Stimulated activated CD4-positive, alpha-beta T cell treated with anti-CD3 and anti-CD28 coated beads, TNF-alpha, amount 100 ng/mL, for 4 hours (primary cell): Measurements from ENCODE around the gene F2RL3.
"Not testable (repeated sequence)": the region's sequence is repeated elsewhere in the genome, so short reads cannot be mapped to it uniquely, and the experiment has no call there.

ENCODE experiments used
- DNase-seq, 3 experiments: peaks; one replicate each; pipeline ENCODE4 v3.0.0-alpha.2; 2020; ENCODE audit warnings: low read depth in 3 of 3

The F2RL3 gene

DNA sequence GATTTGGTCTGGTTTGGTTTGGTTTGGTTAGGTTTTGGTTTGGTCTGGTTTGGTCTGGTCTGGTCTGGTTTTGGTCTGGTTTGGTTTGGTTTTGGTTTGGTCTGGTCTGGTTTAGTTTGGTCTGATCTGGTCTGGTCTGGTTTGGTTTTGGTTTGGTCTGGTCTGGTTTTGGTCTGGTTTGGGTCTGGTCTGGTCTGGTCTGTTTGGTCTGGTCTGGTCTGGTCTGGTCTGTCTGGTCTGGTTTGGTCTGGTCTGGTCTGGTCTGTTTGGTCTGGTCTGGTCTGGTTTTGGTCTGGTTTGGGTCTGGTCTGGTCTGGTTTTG lies 13.9 kb upstream of the F2RL3 start:
- not testable (repeated sequence) for DNase-seq

DNA sequence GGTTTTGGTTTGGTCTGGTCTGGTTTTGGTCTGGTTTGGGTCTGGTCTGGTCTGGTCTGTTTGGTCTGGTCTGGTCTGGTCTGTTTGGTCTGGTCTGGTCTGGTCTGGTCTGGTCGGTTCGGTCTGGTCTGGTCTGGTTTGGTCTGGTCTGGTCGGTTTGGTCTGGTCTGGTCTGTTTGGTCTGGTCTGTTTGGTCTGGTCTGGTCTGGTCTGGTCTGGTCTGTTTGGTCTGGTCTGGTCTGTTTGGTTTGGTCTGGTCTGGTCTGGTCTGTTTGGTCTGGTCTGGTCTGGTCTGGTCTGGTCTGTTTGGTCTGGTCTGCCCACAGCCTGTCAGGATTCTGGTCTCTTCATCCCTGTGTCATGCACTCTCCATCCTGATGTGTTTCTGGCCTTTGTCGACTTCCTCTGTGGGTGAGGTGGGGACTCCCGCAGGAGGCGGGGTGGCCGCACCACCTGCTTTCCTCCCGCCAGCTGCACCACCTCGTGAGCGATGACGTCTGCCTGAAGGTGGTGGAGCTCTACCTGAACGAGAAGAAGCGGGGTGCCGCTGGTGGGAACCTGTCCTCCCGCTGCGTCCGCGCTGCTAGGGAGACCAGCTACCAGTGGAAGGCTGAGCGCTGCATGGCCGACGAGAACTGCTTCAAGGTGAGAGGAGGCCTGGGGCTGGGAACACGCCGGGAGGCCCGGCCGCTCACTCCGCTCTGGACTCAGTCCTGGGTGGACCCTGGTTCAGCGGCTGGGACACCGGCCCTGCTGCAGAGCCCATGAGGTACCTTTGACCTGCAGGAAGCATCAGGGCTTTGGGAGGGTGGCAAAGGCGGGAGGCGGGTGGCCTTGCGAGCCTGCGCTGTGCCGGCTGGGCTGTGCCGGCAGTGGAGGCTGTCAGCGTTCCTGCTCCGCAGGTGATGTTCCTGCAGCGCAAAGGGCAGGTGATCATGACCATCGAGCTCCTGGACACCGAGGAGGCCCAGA lies 12.9 kb upstream of the F2RL3 start:
- no peak for DNase-seq

DNA sequence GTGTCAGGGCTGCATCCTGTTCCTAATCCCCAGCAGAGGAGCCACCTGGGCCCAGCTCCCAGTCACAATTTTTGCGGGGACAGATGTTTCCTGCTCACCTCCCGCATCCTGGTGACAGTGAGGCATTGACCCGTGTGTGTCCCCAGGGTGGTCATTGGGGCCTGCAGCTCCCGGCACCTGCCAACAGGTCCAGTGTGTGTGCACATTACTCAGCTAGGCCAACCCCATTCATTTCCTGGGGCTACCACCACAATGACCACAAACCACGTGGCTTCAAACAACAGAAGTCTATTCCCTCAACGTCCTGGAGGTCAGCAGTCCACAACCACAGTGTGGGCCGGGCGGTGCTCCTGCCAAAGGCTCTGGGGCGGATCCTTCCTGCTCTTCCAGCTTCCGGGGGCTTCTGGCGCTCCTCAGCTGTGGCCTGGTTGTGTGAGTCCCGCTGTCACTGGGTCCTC lies 11.9 kb upstream of the F2RL3 start:
- no peak for DNase-seq

DNA sequence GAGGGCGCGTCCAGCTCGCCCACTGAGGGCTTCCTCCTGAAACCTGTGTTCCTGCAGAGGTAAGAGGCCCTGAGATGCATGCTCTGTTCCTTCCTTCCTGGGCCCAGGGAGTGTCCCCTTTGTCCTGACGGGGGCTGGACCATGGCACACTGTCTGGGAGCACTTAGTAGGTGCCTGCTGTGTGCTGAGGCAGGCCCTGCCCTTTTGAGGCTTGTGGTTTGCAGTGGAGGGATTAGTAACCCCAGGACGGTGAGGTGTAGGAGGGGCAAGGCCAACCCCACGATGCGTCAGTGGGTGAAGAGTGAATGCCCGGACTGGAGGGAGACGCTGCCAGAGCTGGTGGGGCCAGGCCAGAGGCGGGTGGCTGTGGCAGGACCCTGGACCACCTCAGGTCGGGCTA lies 11.2 kb upstream of the F2RL3 start:
- DNase-seq, result no peak

DNA sequence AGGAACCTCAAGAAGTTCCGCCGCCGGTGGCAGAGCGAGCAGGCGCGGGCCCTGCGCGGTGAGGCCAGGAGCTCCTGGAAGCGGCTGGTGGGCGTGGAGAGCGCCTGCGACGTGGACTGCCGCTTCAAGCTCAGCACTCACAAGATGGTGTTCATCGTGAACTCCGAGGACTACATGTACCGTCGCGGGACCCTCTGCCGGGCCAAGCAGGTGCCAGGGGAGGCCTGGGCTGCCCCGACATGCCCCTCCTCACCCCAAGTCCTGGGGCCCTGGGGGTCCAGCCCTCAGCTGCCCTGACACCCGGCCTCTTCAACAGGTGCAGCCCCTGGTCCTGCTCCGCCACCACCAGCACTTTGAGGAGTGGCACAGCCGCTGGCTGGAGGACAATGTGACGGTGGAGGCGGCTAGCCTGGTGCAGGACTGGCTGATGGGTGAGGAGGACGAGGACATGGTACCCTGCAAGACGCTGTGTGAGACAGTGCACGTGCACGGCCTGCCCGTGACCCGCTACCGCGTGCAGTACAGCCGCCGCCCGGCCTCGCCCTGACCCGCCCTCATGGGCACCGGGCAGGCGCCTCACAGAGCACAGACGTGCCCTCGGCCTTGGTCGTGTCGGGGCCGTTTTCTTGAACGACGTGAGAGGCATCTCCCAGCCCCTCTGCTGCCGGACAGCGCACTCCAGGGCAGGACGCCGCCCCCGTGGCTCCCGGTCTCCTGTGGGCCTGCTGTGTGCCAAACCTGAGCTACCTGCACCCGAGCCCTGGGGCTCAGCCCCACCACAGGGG lies 10.4 kb upstream of the F2RL3 start:
- DNase-seq, result no peak

DNA sequence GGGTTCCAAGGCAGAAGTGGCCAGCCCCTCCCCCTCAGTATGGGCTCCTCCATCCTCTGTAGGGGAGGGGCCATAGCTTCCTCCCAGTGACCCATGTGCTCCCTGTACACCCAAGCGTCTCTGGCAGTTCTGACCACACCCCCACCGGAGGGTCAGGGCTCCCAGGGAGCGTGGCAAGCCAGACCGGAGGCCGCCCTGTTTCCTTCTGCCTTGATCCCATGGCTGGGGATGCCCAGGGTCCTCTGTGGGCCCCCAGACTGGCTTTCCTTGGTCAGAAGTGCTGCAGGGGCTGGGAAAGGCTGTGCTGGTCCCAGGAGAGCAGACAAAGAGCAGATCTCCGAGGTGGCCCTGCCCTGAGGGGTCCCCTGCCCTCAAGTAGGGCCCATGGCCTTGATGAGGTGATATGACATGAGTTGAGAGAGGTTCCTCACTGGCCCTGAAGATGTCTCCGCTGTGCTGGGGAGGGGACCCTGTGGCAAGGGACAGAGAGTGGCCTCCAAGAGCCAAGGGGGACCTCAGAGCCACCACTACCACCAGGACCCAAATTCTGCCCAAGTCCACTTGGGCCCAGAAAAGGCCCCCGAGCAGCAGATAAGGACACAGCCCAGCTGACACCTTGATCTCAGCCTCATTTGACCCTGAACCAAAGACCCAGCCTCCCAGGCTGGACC lies 7.8 kb upstream of the F2RL3 start:
- DNase-seq, result no peak

DNA sequence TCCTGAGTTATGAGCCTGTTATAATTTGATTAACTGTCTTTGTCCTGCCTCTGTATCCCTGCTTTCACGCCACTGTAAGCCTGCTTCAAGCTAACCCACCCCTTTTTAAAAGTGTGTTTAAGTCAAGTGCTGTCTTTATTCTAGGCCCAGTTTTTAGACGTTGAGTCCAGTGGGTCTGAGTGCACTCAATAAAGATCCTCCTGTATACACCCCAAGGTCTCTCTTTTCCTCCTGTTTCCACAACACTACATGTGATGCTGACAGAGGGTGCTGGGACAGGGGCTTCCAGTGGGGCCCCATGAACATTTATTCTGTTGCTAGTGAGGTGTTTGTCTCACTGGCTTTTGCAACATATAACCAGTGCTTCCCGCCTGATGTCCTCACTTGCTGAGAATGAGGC lies 6.7 kb upstream of the F2RL3 start:
- DNase-seq, result no peak

DNA sequence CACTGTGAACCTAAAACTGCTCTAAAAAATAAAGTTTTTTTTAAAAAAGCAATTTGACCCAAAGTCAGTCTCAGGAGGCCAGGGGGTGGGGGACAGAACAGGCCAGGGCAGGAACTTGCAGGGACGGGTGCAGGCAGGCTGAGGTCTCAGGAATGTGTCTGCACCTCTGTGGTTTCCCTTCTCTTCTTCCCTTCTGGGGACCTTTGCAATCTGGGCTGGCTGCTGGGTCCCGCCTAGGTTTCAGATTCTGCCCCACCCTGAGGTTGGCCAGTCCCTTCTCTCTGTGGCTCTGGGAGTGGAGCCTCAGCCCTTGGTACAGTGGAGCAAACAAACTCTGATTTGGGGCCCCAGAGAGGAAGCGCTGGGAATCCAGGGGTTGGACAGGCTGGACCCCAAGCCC lies 5.3 kb upstream of the F2RL3 start:
- DNase-seq, result no peak

DNA sequence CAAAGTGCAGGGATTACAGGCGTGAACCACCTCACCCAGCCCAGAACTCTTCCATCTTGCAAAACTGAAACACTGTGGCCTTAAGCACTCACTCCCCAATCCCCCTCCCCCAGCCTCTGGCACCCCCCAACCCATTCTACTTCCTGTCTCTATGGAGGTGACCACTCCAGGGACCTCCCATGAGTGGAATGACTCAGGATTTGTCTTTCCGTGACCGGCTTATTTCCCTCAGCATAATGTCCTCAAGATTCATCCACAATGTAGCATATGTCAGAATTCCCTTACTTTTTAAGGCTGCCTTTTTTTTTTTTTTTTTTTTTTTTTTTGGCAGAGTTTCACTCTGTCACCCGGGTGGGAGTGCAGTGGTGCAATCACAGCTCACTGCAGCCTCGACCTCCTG lies 3.6 kb upstream of the F2RL3 start:
- DNase-seq, result no peak

DNA sequence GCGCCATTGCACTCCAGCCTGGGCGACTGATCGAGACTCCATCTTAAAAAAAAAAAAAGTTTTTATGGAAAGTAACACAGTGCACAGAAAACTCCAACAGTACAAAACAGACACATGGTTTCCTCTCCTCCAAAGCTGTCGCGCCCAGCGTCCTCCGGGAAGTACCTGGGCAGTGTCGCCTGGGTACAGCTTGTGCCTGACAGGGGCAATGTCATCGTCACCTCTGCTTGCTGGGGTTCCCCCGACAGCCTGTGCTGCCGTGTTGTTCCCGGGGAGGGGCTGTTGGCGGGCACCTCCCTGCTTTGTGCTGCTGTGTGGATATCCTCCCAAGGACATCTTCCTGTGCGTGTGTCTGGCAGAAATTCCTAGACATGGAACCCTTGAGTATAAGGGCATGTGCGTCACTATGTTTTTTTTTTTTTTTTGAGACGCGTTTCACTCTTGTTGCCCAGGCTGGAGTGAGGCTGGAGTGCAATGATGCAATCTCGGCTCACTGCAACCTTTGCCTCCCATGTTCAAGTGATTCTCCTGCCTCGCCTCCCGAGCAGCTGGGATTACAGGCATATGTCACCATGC lies 2.4 kb upstream of the F2RL3 start:
- no peak for DNase-seq

DNA sequence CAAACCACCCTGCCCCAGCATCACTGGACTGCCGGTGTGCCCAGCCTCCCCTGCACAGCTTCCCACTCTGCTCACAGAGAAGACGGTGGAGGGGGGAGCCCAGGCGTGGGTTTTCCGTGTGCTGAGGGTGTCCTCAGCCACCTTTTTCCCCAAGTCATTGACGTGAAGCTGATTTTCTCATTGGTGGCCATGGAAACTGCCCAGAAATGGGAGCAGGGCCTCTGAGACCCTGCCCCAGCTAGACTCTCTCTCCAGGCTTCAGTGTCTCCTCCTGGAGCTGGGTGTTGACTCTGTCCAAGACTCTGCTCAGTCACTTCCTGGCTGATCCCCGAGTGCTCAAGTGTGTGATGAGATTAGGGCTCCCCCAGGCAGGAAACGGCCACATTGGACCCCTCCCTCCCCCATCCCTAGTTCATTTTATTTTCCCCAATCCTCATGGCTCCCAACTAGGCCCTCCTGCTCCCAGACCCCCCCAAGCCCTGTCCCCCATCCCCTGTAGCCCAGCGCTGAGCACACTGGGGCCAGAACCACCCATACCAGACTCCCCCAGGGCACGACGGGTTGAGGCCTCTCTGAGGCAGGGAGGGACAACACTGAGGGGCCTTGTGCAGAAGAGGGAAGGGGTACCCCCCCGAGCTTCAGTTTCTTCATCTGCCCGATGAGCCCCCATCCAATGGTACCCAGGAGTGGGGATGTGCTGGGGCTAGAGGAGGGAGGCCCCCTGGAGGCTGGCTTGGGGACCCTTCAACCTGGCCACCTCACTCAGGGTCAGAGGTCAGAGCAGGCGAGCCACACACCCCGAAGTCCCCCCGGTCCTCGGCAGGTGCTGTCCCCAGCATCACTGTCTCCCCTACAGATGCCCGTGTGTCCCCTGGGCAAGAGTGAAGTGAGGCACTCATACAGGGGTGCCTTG lies 1.2 kb upstream of the F2RL3 start:
- no peak for DNase-seq

DNA sequence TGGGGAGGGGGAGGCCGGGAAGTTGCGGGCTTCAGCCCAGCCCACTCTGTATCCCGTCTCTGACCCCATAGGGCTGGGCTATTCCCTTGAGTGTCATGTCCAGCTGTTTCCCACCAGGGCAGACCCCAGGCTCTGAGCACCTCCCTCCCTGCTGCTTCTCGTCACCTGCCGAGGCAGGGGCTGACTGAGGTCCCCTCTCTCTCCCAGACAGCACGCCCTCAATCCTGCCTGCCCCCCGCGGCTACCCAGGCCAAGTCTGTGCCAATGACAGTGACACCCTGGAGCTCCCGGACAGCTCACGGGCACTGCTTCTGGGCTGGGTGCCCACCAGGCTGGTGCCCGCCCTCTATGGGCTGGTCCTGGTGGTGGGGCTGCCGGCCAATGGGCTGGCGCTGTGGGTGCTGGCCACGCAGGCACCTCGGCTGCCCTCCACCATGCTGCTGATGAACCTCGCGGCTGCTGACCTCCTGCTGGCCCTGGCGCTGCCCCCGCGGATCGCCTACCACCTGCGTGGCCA lies 625 bp downstream of the F2RL3 start:
- no peak for DNase-seq

DNA sequence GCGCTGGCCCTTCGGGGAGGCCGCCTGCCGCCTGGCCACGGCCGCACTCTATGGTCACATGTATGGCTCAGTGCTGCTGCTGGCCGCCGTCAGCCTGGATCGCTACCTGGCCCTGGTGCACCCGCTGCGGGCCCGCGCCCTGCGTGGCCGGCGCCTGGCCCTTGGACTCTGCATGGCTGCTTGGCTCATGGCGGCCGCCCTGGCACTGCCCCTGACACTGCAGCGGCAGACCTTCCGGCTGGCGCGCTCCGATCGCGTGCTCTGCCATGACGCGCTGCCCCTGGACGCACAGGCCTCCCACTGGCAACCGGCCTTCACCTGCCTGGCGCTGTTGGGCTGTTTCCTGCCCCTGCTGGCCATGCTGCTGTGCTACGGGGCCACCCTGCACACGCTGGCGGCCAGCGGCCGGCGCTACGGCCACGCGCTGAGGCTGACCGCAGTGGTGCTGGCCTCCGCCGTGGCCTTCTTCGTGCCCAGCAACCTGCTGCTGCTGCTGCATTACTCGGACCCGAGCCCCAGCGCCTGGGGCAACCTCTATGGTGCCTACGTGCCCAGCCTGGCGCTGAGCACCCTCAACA lies 1.2 kb downstream of the F2RL3 start:
- no peak for DNase-seq

DNA sequence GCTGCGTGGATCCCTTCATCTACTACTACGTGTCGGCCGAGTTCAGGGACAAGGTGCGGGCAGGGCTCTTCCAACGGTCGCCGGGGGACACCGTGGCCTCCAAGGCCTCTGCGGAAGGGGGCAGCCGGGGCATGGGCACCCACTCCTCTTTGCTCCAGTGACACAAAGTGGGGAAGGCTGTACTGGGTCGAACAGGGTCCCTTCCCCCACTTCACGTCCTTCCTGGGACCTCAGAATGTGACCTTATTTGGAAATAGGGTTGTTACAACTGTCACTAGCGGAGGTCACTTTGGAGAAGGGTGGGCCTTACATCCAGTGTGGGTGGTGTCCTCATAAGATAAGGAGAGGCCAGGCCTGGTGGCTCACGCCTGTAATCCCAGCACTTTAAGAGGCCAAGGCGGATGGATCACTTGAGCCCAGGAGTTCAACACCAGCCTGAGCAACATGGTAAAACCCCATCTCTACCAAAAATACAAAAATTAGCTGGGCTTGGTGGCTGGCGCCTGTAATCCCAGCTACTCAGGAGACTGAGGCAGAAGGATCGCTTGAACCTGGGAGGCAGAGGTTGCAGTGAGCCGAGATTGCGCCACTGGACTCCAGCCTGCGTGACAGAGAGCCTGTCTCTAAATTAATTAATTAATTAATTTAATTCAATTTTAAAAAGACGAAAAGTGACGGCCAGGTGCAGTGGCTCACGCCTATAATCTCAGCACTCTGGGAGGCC lies 1.8 kb downstream of the F2RL3 start:
- DNase-seq, result no peak

DNA sequence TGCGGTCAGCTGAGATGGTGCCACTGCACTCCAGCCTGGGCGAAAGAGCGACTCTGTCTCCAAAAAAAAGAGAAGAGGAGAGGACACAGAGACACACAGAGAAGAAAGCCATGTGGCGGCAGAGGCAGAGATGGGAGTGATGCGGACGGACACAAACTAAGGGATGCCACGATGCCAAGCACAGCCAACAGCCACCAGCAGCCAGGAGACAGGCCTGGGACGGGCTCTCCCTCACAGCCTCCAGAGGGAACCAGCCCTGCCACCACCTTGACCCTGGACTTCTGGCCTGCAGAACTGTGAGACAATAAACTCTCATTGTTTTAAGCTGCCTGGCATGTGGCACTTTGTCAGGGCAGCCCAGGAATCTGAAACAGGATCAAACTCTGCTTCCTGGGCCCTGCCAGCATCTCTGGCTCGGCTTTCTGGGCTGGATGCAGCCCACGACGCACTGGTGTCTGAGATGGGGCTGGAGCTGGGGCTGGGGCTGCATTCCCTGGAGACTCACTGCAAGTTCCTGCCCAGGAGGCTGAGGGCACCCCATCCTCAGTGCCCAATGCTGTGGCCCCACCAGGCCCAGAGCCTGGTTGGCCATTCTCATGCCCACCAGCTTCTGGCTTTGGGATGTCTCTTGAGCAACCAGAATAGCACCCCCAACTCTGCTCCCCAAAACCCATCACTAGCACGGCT lies 3.0 kb downstream of the F2RL3 start:
- no peak for DNase-seq

DNA sequence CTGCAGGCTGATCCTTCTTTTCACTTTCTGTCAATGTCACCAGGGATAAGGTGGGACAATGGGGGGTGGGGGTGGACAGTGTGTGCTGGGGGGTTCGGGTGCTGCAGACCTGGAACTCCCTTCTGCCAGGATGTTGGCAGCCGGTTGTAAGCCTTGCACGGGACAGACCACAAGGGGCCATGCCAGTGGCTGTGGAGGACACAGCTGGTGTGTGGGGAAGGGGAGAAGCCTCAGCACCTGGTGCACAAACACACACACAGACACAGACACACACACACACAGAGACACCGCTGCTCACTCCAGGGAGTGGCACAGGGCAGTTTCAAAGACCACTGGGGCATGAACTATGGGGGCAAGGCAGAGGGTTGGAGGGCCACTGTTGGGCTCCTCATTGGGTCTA lies 3.6 kb downstream of the F2RL3 start:
- no peak for DNase-seq

DNA sequence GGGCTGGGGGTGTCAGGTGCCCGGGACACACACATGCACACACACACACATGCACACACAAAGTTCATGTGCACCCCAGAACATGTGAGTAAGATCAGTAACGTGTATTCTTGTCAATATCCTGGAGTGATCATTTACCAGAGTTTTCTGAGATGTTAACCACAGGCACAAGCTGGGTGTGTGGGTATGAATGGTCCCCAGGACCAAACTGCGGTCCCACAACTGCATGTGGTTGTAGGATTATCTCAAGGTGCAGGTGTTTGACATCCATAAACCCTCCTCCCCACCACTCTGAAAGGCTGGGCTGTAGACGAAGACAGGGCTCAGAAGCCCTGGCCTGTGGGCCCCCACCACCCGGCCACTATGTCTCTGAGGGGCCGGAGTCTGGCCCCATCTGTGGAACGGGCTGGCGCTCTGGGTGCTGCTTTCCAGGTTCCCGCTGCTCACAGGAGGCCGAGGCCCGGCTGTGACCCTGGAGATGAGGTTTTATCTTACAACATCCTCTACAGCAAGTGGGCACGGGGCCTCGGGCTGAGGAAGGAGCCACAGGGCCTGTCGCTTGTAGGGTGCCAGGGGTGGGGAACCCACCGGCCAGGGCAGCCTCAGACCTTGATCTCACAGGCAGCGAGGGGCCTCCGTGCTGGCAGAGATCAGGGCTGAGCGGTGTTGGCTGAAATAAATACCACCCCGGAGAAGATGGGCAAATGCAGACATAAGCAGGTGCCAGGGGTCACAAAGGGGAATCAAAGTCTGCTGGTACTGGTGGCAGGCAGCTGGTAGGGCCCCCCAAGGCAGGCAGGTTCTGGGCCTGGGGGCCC lies 4.3 kb downstream of the F2RL3 start:
- no peak for DNase-seq

DNA sequence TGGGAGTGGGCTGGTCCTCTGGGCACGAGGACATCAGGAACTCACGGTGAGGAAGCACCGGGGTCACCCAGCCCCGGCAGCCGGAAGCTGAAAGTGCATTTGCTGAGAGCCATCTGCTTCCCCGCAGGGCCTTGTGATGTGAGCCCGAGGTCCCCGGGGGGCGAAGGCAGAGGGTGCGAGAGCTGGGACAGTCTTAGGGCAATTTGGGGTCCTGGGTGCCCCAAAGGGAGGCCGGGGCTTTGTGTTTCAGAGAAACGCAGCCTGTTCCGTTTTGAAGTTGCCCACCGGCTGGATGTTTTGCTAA lies 4.8 kb downstream of the F2RL3 start:
- DNase-seq, result no peak

DNA sequence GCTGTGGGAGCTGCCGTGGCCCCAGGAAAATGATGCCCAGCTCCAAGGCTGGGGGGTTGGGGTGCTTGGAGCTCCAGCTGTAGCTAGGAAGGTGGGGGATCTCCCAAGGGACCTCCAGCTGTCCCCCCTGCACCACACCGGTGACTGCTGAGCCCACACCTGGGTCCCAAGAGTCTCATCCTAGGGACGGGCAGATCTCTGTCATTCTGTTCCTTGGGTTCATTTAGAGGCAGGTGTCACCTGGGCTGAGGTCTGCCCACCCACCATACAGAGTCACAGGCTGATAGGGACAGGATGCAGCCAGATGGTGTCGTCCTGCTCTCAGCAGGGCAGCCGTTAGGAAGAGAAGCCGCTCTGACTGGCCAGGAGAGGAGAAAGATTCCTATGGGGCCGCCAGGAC lies 5.3 kb downstream of the F2RL3 start:
- DNase-seq, result no peak
